Measurements from ENCODE around the gene ROGDI. TPM values are rescaled to one million over a fixed set of nuclear protein-coding genes. Genes with fewer than 3 reads are reported as not detected.

The ROGDI gene
- total and polyA plus RNA-seq, 2 donors (not counting 1 experiment from before 2014, with no cell fraction given), result 9.2 to 31.9 TPM

GRCh38 chr16:4805231-4805630, 2.8 kb upstream of the ROGDI start:
- Mint-ChIP-seq H3K4me1 (peaks cover 20% of the 10 kb centered on the region), H3K4me3 (no peak overlapping the region), H3K27me3 (no peaks in the 10 kb centered on the region), H3K27ac (no peak overlapping the region), H3K9me3 (ENCODE audit: insufficient read depth) (no peaks in the 10 kb centered on the region)
- intact Hi-C loops (cut with micrococcal nuclease), result no loop called here
- ATAC-seq (ENCODE audit: low read depth) (no peak), DNase-seq (no peak)
- Histone ChIP-seq H4K20me1 (ENCODE audit: control insufficient read depth, insufficient read depth, low read length, poor library complexity, severe bottlenecking) (no peaks in the 10 kb centered on the region), H3K4me3 (ENCODE audit: control extremely low read depth in 1 of 5, extremely low read depth in 1 of 5, insufficient read depth in 1 of 5, low read depth in 2 of 5, low read length in 4 of 5) (no peak overlapping the region), H3K9me3 (ENCODE audit: control extremely low read depth in 1 of 3, control insufficient read depth in 2 of 3, insufficient read depth in 1 of 3, low read length in 2 of 3) (no peaks in the 10 kb centered on the region), H3K27me3 (replicated peaks in 1 of 4; ENCODE audit: control extremely low read depth in 1 of 4, control insufficient read depth in 3 of 4, insufficient read depth in 4 of 4, low read length in 3 of 4) (no peaks in the 10 kb centered on the region), H3K79me2 (ENCODE audit: control insufficient read depth, insufficient read depth, low read length) (no peaks in the 10 kb centered on the region), H3K4me2 (replicated peaks; ENCODE audit: low read depth, low read length, poor library complexity, severe bottlenecking) (no peak overlapping the region), H3K36me3 (replicated peaks in 1 of 2; ENCODE audit: control extremely low read depth in 1 of 2, control insufficient read depth in 1 of 2, extremely low read depth in 1 of 2, insufficient read depth in 2 of 2, low read length in 1 of 2) (peaks cover 1 to 24% of the 10 kb centered on the region in 2 experiments), H2AFZ (ENCODE audit: insufficient read depth, low read depth, low read length, poor library complexity, severe bottlenecking) (no peak overlapping the region), H3K4me1 (ENCODE audit: control insufficient read depth in 2 of 2, insufficient read depth in 2 of 2, low read length in 2 of 2) (peaks cover 23% of the 10 kb centered on the region in 2 donors), H3K27ac (ENCODE audit: low read length in 2 of 2) (no peak overlapping the region), H3K9ac (ENCODE audit: low read length) (no peak overlapping the region)
- WGBS (ENCODE audit: insufficient coverage), result 96% methylated on average over 11 of the region's 11 CpGs
- no peak for TF ChIP-seq EZH2 (IDR thresholded peaks at IDR 0.05; ENCODE audit: borderline replicate concordance, insufficient read depth, low read depth, low read length, poor library complexity, severe bottlenecking)
- TF ChIP-seq, protein P1, sequence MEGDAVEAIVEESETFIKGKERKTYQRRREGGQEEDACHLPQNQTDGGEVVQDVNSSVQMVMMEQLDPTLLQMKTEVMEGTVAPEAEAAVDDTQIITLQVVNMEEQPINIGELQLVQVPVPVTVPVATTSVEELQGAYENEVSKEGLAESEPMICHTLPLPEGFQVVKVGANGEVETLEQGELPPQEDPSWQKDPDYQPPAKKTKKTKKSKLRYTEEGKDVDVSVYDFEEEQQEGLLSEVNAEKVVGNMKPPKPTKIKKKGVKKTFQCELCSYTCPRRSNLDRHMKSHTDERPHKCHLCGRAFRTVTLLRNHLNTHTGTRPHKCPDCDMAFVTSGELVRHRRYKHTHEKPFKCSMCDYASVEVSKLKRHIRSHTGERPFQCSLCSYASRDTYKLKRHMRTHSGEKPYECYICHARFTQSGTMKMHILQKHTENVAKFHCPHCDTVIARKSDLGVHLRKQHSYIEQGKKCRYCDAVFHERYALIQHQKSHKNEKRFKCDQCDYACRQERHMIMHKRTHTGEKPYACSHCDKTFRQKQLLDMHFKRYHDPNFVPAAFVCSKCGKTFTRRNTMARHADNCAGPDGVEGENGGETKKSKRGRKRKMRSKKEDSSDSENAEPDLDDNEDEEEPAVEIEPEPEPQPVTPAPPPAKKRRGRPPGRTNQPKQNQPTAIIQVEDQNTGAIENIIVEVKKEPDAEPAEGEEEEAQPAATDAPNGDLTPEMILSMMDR (IDR thresholded peaks at IDR 0.05), result no peak
- ChIA-PET POLR2A (no interaction called here), CTCF (no interaction called here)

GRCh38 chr16:4803898-4804762, 1.7 kb upstream of the ROGDI start:
- H3K27me3 ChIP-seq (replicated peaks in 1 of 4; ENCODE audit: control extremely low read depth in 1 of 4, control insufficient read depth in 3 of 4, insufficient read depth in 4 of 4, low read length in 3 of 4), result no peaks in the 10 kb centered on the region
- no peak overlapping the region for H3K9ac ChIP-seq (ENCODE audit: low read length)
- no peak for DNase-seq
- no peaks in the 10 kb centered on the region for H3K27me3 Mint-ChIP-seq
- intact Hi-C loops (cut with micrococcal nuclease), result loop anchor here (2.0 to 5.0 kb wide), 2 partner anchors 229 to 268 kb away; partner anchors contain the start of genes ALG1 and NAGPA
- H3K9me3 Mint-ChIP-seq (ENCODE audit: insufficient read depth), result no peaks in the 10 kb centered on the region
- no peak overlapping the region for H3K4me3 ChIP-seq (ENCODE audit: control extremely low read depth in 1 of 5, extremely low read depth in 1 of 5, insufficient read depth in 1 of 5, low read depth in 2 of 5, low read length in 4 of 5)
- peaks cover 26 to 27% of the 10 kb centered on the region in 2 donors for H3K4me1 ChIP-seq (ENCODE audit: control insufficient read depth in 2 of 2, insufficient read depth in 2 of 2, low read length in 2 of 2)
- H3K36me3 ChIP-seq (replicated peaks in 1 of 2; ENCODE audit: control extremely low read depth in 1 of 2, control insufficient read depth in 1 of 2, extremely low read depth in 1 of 2, insufficient read depth in 2 of 2, low read length in 1 of 2), result peaks cover 1 to 20% of the 10 kb centered on the region in 2 experiments
- CTCF ChIA-PET, result interaction anchor here (1.2 kb wide), 1 partner anchor 8 kb away, joined by 3 read pairs; no protein-coding TSS in a partner anchor
- H2AFZ ChIP-seq (ENCODE audit: insufficient read depth, low read depth, low read length, poor library complexity, severe bottlenecking), result no peak overlapping the region
- POLR2A ChIA-PET, result interaction anchor here (1.5 kb wide), 1 partner anchor 44 kb away, joined by 6 read pairs; no protein-coding TSS in a partner anchor
- no peaks in the 10 kb centered on the region for H3K9me3 ChIP-seq (ENCODE audit: control extremely low read depth in 1 of 3, control insufficient read depth in 2 of 3, insufficient read depth in 1 of 3, low read length in 2 of 3)
- peak overlapping the region; percentile 18 for H3K27ac Mint-ChIP-seq
- no peaks in the 10 kb centered on the region for H3K79me2 ChIP-seq (ENCODE audit: control insufficient read depth, insufficient read depth, low read length)
- peaks cover 21% of the 10 kb centered on the region for H3K4me1 Mint-ChIP-seq
- H4K20me1 ChIP-seq (ENCODE audit: control insufficient read depth, insufficient read depth, low read length, poor library complexity, severe bottlenecking), result no peaks in the 10 kb centered on the region
- no peak for ATAC-seq (ENCODE audit: low read depth)
- WGBS (ENCODE audit: insufficient coverage), result 93% methylated on average over 19 of the region's 26 CpGs
- peak overlapping the region; percentile 52 for H3K4me3 Mint-ChIP-seq
- H3K4me2 ChIP-seq (replicated peaks; ENCODE audit: low read depth, low read length, poor library complexity, severe bottlenecking), result no peak overlapping the region
- TF ChIP-seq, protein P1 (IDR thresholded peaks at IDR 0.05), result no peak
- TF ChIP-seq EZH2 (IDR thresholded peaks at IDR 0.05; ENCODE audit: borderline replicate concordance, insufficient read depth, low read depth, low read length, poor library complexity, severe bottlenecking), result no peak
- no peak overlapping the region for H3K27ac ChIP-seq (ENCODE audit: low read length in 2 of 2)
